ENCODE results near the gene UBE2L3.

- no peak for TF ChIP-seq POLR2AphosphoS5 (IDR thresholded peaks at IDR 0.05)
- no peak for TF ChIP-seq CTCF (IDR thresholded peaks at IDR 0.05)
- TF ChIP-seq EP300 (IDR thresholded peaks at IDR 0.05), result no peak
Observed at GRCh38 chr22:21590809-21591641, 23.5 kb downstream of the UBE2L3 start.

All from stomach (tissue), 4 donors.